HepG2 (cell line): Measurements from ENCODE around the gene CYP17A1. TPM values are rescaled to one million over a fixed set of nuclear protein-coding genes. Genes with fewer than 3 reads are reported as not detected.

Experiments
- ETV5 ChIP-seq: IDR thresholded peaks from 2 replicates; pipeline ENCODE4 v1.6.1; 2018; ENCODE audit warnings: missing biosample characterization, missing genetic modification reagents, inconsistent platforms, borderline replicate concordance
- GTF2F1 ChIP-seq: fragments of 150-350 bp; IDR thresholded peaks from 2 replicates; pipeline ENCODE4 v1.6.1; 2014; ENCODE audit warnings: low read length
- KLF6 ChIP-seq: IDR thresholded peaks from 2 replicates; pipeline ENCODE4 v1.8.0; 2016; ENCODE audit warnings: missing biosample characterization, missing genetic modification reagents
- REL ChIP-seq: sonication (generic); formaldehyde crosslinking; conservative IDR thresholded peaks from 2 replicates; pipeline ENCODE4 v1.8.0; 2022; ENCODE audit warnings: mild to moderate bottlenecking, missing genetic modification reagents, moderate library complexity
- SATB2 ChIP-seq: sonication (generic); formaldehyde crosslinking; IDR thresholded peaks from 2 replicates; pipeline ENCODE4 v1.5.0; 2020; ENCODE audit warnings: missing genetic modification reagents
- SIN3A ChIP-seq: IDR thresholded peaks from 2 replicates; pipeline ENCODE4 v1.6.1; 2011; ENCODE audit warnings: low read depth, mild to moderate bottlenecking, control low read depth, low read length, borderline replicate concordance
- SPEN ChIP-seq: sonication (generic); formaldehyde crosslinking; IDR thresholded peaks from 2 replicates; pipeline ENCODE4 v1.5.1; 2020; ENCODE audit warnings: low read depth, mild to moderate bottlenecking, missing genetic modification reagents
- TBL1XR1 ChIP-seq: fragments of 150-350 bp; IDR thresholded peaks from 2 replicates; pipeline ENCODE4 v1.6.1; 2014; ENCODE audit warnings: borderline replicate concordance, low read length; ENCODE audit not compliant: partially characterized antibody
- TOE1 ChIP-seq: sonication (generic); formaldehyde crosslinking; IDR thresholded peaks from 2 replicates; pipeline ENCODE4 v1.4.0; 2020; ENCODE audit warnings: mild to moderate bottlenecking, missing genetic modification reagents
- ZBTB3 ChIP-seq: sonication (generic); formaldehyde crosslinking; IDR thresholded peaks from 2 replicates; pipeline ENCODE4 v1.4.0; 2020; ENCODE audit warnings: low read depth, mild to moderate bottlenecking, moderate library complexity, missing genetic modification reagents, borderline replicate concordance
- ZFX ChIP-seq: sonication (generic); formaldehyde crosslinking; IDR thresholded peaks from 2 replicates; pipeline ENCODE4 v1.4.0; 2020; ENCODE audit warnings: mild to moderate bottlenecking, low read depth, missing genetic modification reagents, moderate library complexity
- ZKSCAN1 ChIP-seq: fragments of 150-350 bp; IDR thresholded peaks from 2 replicates; pipeline ENCODE4 v1.6.1; 2014; ENCODE audit warnings: low read length
- ZNF101 ChIP-seq: sonication (generic); formaldehyde crosslinking; IDR thresholded peaks from 2 replicates; pipeline ENCODE4 v1.4.0; 2020; ENCODE audit warnings: mild to moderate bottlenecking, low read depth, missing genetic modification reagents, borderline replicate concordance
- ZNF143 ChIP-seq: sonication (generic); formaldehyde crosslinking; IDR thresholded peaks from 2 replicates; pipeline ENCODE4 v1.4.0; 2020; ENCODE audit warnings: missing genetic modification reagents
- ZNF446 ChIP-seq: sonication (generic); formaldehyde crosslinking; IDR thresholded peaks from 2 replicates; pipeline ENCODE4 v1.5.0; 2020; ENCODE audit warnings: mild to moderate bottlenecking, missing genetic modification reagents
- ZNF460 ChIP-seq: sonication (generic); formaldehyde crosslinking; IDR thresholded peaks from 2 replicates; pipeline ENCODE4 v1.5.1; 2020; ENCODE audit warnings: missing genetic modification reagents, mild to moderate bottlenecking, borderline replicate concordance
- ZNF790 ChIP-seq: sonication (generic); formaldehyde crosslinking; IDR thresholded peaks from 2 replicates; pipeline ENCODE4 v1.8.0; 2022; ENCODE audit warnings: missing genetic modification reagents, mild to moderate bottlenecking, borderline replicate concordance
- polyA plus RNA-seq, 8 experiments: library from polyadenylated mRNA; depleted of rRNA in 3 of 8; stranded (reverse) in 7 of 8; unstranded in 1 of 8; fragments of >200 nt; fragmentation: Illumina TruSeq in 4 of 8; extraction: Trizol in 4 of 8; gene quantifications; 2 replicates each; pipeline versions ENCODE4 v1.2.1 to v1.2.3, GENCODE V29; 2011 to 2016; ENCODE audit warnings: low read depth in 4 of 8, missing spikeins in 1 of 8, mixed read lengths in 1 of 8; ENCODE audit not compliant: insufficient read depth in 1 of 8
- total RNA-seq, 5 experiments: library from RNA; depleted of rRNA; stranded (reverse); fragments of >200 nt; fragmentation: Illumina TruSeq; extraction: Trizol; gene quantifications; 2 replicates each; pipeline ENCODE4 v1.2.3, GENCODE V29; 2016; ENCODE audit warnings: low read depth in 1 of 5
- TF ChIP-seq, protein P1 (sequence below): fragments of 450-650 bp; IDR thresholded peaks from 2 replicates; pipeline ENCODE4 v1.6.1; 2017; ENCODE audit warnings: mild to moderate bottlenecking
- TF ChIP-seq, protein P2 (sequence below), 2 experiments: sonication (generic) in 1 of 2; formaldehyde crosslinking in 1 of 2; IDR thresholded peaks; 2 replicates each; pipeline versions ENCODE4 v1.6.1 to v1.9.0; 2014 to 2022; ENCODE audit warnings: antibody characterized with exemption in 1 of 2, borderline replicate concordance in 1 of 2, inconsistent platforms in 1 of 2, low read depth in 1 of 2, missing genetic modification reagents in 1 of 2

The CYP17A1 gene
- total and polyA plus RNA-seq, 2 of the 13 experiments (the other 11 are each of a cell fraction or from before 2014, with no cell fraction given): 0.13 to 1.1 TPM

DNA sequence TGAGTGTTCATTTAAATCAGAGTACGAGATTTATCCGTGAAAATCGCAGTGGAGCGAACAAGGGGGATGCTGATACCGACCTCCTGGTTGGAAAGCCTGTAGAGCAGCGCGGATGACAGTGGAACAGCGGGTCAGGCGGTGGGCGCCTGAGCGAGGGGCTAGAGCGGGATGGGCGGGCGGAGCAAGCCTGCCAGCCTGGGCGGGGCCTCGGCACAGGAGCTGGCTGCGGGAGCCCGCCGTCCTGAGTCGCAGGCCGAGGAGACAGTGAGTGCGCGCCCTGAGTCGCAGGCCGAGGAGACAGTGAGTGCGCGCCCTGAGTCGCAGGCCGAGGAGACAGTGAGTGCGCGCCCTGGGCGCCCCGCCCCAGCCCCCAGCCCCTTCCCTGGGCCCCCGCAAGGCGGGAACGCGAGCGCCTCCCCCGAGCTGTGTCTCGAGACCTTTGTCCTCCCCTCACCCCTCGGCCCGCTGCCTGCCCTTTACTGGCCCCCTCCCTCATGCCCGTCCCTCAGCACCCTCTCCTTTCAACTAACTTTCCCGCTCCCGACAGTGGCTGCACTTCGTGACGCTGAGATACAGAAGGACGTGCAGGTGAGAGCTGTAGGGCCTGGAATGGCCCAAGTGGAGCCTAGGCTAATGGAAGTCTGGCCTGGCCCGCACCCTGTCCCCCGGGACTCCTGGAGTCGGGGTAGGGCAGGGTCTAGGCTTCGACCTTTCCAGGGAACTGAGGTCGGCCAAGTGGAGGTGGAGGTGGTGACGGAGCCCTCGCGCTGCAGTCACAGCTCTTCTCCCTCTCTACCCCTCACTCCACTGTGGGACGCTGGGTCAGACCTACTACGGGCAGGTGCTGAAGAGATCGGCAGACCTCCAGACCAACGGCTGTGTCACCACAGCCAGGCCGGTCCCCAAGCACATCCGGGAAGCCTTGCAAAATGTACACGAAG lies 32.3 kb upstream of the CYP17A1 start, which contains the start of gene AS3MT (continued):
- TF ChIP-seq ZFX (CRISPR knock-in tag) (peak; percentile 94), ZNF460 (no peak), KLF6 (peak; percentile 56; the same call in 1 of the 2 replicates), GTF2F1 (no peak), ZBTB3 (CRISPR knock-in tag) (0 out of 2 replicates have a peak, but pooled peaks have one; percentile 54), REL (CRISPR knock-in tag) (no peak), ZKSCAN1 (peak; percentile 87), ZNF446 (CRISPR knock-in tag) (0 out of 2 replicates have a peak, but pooled peaks have one; percentile 57), TBL1XR1 (no peak), ZNF101 (0 out of 2 replicates have a peak, but pooled peaks have one; percentile 54), TOE1 (no peak), SATB2 (CRISPR knock-in tag) (no peak), ETV5 (CRISPR knock-in tag) (peak; percentile 29; the same call in 1 of the 2 replicates), ZNF143 (CRISPR knock-in tag) (peak; percentile 37; the same call in 1 of the 2 replicates), ZNF790 (CRISPR knock-in tag) (0 out of 2 replicates have a peak, but pooled peaks have one; percentile 39), SIN3A (no peak; the same call in 1 of the 2 replicates), SPEN (CRISPR knock-in tag) (peak; percentile 26; the same call in 1 of the 2 replicates)
- TF ChIP-seq, protein P1, sequence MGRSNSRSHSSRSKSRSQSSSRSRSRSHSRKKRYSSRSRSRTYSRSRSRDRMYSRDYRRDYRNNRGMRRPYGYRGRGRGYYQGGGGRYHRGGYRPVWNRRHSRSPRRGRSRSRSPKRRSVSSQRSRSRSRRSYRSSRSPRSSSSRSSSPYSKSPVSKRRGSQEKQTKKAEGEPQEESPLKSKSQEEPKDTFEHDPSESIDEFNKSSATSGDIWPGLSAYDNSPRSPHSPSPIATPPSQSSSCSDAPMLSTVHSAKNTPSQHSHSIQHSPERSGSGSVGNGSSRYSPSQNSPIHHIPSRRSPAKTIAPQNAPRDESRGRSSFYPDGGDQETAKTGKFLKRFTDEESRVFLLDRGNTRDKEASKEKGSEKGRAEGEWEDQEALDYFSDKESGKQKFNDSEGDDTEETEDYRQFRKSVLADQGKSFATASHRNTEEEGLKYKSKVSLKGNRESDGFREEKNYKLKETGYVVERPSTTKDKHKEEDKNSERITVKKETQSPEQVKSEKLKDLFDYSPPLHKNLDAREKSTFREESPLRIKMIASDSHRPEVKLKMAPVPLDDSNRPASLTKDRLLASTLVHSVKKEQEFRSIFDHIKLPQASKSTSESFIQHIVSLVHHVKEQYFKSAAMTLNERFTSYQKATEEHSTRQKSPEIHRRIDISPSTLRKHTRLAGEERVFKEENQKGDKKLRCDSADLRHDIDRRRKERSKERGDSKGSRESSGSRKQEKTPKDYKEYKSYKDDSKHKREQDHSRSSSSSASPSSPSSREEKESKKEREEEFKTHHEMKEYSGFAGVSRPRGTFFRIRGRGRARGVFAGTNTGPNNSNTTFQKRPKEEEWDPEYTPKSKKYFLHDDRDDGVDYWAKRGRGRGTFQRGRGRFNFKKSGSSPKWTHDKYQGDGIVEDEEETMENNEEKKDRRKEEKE: no peak
- TF ChIP-seq, protein P2, sequence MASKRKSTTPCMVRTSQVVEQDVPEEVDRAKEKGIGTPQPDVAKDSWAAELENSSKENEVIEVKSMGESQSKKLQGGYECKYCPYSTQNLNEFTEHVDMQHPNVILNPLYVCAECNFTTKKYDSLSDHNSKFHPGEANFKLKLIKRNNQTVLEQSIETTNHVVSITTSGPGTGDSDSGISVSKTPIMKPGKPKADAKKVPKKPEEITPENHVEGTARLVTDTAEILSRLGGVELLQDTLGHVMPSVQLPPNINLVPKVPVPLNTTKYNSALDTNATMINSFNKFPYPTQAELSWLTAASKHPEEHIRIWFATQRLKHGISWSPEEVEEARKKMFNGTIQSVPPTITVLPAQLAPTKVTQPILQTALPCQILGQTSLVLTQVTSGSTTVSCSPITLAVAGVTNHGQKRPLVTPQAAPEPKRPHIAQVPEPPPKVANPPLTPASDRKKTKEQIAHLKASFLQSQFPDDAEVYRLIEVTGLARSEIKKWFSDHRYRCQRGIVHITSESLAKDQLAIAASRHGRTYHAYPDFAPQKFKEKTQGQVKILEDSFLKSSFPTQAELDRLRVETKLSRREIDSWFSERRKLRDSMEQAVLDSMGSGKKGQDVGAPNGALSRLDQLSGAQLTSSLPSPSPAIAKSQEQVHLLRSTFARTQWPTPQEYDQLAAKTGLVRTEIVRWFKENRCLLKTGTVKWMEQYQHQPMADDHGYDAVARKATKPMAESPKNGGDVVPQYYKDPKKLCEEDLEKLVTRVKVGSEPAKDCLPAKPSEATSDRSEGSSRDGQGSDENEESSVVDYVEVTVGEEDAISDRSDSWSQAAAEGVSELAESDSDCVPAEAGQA (IDR thresholded peaks at IDR 0.05; ENCODE audit: low read depth): no peak; the same call in 1 of the 2 replicates
- TF ChIP-seq, protein P2 (CRISPR knock-in tag; IDR thresholded peaks at IDR 0.05; ENCODE audit: borderline replicate concordance): 0 out of 2 replicates have a peak, but pooled peaks have one; percentile 63
